ENCODE results near the gene WDR7.

The WDR7 gene

DNA sequence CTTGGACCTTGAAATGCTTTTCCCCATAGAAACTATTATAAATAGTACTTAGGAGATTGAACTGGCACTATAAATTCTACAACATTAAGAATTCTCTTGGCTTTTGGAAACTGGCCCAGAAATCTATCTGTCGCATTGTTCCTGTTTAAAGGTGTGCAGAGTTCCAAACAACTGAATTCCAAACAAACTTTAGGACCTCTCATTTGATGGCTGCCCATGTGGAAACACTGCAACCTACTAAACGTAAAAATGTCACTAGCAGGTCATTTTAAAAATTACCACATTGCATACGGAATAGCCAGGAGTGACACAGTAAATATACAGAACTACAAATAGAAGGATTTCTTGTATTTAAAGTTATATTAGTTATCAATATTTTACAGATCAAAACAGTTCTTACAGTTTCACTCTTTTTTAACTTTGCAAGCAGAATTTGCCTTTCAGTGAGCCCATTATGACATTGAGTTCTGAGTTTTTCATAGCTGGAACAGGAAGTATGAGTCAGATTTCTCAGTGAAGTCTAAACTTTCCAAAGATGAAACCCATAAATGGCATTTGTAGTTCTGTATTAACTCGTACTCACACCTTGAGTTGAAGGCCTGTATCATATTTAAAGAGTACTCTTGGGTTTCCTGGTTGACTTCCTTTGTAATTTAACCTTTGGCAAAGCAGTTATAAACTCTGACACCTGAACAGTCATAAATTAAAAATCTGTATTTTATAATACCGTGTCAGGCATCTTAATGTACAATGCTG lies 353.4 kb downstream of the WDR7 start:
- peak in 1 of 2 donors; percentile 5 for DNase-seq

- no peak for DNase-seq
Measured at GRCh38 chr18:57008001-57008686, 357.0 kb downstream of the WDR7 start.

- no peak for DNase-seq
Measured at GRCh38 chr18:57009844-57010243, 358.7 kb downstream of the WDR7 start.

DNA sequence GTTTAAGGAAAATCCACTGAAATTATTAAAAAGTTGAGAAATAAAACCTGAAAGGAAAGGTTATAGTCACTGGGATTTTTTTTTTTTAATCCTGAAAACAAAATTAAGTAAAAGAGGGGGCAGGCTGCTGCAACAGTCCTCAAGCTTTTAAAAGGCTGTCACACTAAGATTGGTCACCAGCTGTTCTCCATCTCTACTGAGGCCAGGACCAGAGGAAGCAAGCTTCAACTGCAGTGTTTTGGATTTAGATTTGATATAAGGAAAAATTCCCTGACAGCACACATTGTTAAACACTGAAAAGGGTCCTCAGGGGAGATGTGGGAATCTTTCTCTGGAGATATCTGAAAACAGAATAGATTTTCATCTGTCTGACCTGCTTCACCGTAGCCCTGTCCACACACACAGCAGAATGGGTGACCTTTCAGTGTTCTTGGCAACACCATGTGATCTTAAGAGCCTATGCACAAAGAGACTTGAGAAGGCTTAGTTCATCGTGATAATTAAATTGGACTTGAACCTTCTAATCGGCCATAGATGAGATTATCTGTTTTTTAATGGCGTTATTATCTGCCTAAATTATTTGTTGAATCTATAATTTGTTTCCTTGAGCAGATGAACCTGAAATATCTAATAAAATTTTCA lies 363.7 kb downstream of the WDR7 start:
- DNase-seq, result no peak

DNA sequence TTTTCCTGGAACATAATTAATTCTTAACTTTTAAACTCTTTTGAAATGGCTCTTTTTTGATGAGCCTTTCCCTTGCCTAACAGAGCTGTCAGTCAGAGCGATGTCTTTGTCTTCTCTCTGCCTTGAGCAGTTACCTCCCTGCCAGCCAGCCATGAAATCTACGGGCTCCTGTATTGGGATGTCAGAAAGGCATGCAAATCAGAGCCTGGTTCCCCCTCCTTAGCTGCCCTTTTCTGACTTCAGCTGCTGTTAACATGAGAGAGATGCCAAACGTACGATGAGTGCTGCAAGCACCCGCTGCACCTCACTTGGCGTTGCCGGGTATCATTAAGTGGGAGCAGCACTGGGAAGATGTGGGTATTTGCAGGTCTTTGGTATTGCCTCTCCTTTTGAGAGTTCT lies 364.3 kb downstream of the WDR7 start:
- DNase-seq, result no peak

- DNase-seq, result no peak
Measured at GRCh38 chr18:57018845-57019244, 367.7 kb downstream of the WDR7 start.

GRCh38 chr18:57022716-57023115 lies 371.6 kb downstream of the WDR7 start:
- DNase-seq, result no peak

- no peak for DNase-seq
Measured at GRCh38 chr18:57023275-57023882, 372.2 kb downstream of the WDR7 start.

DNA sequence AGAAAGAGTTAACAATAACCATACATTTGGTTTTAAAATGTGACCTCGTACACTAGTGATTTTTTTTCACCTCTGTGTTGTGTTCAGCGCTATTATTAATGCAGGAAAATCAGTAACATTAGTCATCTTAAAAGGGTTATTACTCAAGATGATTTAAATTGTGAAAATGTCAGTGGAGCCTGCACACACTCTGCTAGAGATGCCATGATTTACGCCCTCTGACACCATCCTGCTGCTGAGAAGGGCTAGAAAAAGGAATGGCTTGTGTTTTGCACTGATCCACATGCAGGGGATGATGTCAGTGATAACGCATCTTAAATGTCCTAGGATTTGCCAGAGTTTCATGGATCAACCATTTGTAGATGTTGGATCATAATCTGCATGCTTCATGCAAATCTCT lies 374.4 kb downstream of the WDR7 start:
- no peak for DNase-seq

GRCh38 chr18:57026316-57026715 lies 375.2 kb downstream of the WDR7 start:
- DNase-seq, result no peak

DNA sequence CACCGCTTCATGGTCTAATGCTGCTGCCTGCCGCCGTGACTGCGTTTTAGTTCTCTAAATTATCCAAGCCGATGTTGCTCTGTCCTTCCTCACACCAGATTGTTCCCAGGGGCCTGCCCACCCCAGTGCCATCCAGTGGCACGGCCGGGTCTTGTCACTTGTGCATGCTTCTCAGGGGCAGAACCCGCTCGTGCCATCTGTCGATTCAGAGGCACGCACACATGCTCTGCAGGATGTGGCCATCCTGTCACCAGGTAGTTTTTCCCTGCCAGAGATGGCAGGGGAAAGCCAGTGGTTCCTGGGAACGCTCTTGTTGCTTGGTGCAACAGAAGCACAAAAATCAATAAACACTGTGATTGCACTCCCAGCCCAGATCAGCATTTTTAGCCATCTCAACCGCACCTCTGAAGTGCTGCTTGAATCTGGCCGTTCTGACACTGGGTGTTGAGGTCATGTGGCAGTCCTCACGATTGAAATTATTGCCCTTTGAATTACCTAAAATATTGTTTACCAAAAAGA lies 376.1 kb downstream of the WDR7 start:
- DNase-seq, result no peak

- DNase-seq, result no peak
Measured at GRCh38 chr18:57029761-57030160, 378.6 kb downstream of the WDR7 start.

DNA sequence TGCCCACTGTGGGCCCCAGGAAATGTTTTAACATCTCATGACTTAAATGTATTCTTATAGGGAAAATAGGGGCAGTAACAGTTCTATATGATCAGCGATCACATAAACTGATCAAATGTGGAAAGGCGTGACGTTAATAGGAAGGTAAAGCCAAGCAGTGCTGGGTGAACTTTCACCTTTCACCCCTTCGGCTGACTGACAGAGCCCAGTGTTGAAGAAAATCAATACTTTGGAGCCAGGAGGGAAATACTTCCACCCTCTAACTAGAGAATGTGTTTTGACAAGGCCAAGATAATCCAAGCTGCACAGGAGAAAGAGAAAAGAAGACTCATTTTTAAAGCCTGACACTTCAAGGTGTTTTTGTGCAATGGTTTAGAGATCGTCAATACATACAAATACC lies 379.3 kb downstream of the WDR7 start:
- no peak for DNase-seq

- DNase-seq, result no peak
Measured at GRCh38 chr18:57035590-57035989, 384.4 kb downstream of the WDR7 start.

DNA sequence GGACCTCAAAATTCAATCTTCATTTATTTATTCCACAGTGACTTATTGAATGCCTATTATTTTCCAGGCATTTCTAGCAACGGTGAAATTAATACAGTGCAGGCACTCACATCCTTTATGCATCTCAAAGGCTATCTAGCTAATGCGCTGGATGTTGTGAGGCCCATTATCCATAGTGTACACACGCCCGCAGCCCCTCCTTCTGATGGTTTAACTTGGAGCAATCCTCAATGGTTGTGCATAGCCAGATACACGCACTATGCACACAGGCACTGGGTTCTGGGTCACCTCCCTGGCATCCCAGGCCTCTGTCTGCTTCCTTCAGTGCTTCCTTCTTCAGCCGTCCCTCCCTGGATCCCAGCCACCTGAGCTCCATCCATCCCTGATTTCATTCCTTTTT lies 387.2 kb downstream of the WDR7 start:
- no peak for DNase-seq

DNA sequence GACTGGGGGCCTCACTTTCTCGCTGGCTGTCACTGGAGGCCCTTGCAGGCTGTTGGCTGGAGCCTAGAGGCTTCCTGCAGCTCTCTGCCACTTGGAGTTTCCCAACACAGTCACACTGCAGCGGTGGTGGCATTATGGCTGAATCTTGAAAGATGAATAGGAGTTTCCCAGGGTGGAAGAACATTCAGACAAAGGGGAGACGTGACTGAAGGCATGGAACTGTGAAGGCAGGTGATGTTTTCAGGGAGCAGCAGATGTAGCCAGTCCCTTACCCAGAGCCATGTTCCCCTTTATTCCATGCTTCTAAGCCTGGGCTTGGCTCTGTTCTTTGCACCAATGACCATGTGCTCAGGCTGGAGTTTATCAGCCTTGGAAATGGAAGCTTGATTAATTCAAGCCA lies 389.0 kb downstream of the WDR7 start:
- no peak for DNase-seq

DNA sequence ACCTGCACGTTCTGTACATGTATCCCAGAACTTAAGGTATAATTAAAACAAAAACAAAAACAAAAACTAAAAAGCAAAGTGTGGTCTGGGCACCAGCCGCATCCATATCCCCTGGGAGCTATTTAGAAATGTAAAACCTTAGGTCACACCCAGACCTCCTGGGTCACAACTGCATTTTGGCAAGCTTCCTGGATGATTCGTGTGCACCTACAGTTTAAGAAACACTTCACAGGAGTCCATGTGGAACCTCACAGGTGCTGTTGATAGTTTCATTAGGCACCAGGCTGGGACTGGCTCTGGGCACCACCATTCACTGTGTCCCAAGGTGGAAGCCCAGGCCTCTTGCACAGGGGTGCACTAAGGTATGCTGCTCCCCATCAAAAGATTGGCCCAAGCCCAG lies 392.1 kb downstream of the WDR7 start:
- DNase-seq, result no peak

DNA sequence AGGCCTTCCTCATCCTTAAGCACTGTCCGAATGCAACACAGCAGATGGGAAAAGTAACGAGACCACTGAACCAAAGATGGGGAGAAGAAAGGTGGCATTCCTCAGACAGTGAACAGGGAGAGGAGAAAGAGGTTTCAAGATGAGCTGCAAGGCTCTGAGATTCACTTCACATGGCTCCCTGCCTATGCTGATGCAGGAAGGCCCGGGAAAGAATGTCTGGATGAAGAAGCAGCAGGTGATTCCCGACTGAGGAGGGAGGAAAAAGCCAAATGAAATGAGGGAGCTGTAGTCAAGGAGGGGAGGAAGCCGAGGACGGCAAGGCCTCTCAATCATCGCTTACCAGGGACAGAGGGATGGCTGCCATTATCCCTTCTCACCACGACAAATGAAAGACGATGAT lies 397.2 kb downstream of the WDR7 start:
- DNase-seq, result no peak

GRCh38 chr18:57048859-57049258 lies 397.7 kb downstream of the WDR7 start:
- DNase-seq, result no peak

GRCh38 chr18:57050310-57050949 lies 399.3 kb downstream of the WDR7 start:
- DNase-seq, result no peak

DNA sequence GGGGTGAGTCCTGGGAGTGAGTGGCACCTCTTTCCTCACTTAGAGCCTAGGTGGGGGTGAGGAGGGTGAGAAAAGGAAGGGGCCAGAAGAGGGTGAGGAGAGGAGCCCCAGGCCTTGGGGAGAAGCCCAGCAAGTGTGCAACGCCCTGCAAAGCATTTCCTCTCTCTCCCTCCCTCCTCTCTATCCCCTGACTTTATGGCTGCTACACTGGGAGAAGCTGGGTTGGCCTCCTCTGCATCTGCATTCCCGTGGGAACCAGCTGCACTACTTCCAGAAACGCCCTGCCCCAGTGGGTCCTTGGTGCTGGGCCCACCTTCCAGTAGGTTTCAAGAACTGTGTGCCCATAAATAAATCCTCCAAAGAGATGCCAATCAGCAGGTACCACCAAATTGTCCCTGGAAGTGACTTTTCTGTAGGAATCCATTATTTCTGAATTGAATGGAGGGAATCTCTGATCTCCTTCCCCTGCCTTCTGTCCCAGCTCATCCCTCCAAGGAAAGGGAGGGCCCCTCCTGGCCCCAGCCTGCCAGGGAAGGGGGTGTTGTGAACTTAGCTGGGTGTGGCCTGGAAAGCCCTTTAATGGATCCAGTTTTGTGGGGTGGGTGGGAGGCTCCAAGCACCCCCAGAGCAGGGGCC lies 400.0 kb downstream of the WDR7 start:
- DNase-seq, result no peak

DNA sequence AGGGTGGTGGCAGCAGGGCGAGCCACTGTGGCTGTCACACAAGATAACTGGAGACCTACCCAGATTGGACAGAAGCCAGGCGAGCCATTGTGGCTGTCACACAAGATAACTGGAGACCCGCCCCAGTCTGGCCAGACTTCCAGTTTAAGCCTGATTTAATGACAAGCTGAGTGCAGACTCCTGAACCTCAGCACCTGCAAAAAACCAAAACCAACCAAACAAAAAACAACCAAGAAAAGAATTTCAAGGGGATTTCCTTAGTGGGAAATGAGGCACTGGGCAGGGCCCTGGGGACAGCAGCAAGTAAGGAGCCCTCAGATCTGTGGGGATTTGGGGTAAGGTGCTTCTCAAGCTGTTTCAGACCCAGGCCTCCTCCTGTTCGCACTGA lies 400.5 kb downstream of the WDR7 start:
- DNase-seq, result no peak

- no peak for DNase-seq
Measured at GRCh38 chr18:57052173-57052572, 401.0 kb downstream of the WDR7 start.

Data from CD4-positive, alpha-beta T cell treated with Interleukin-1 beta for 1 hour (primary cell).